ENCODE data around the gene ACSF3.
"Not testable (repeated sequence)": the region's sequence is repeated elsewhere in the genome, so short reads cannot be mapped to it uniquely, and the experiment has no call there.

The ACSF3 gene

GRCh38 chr16:89161763-89162713 lies 68.4 kb downstream of the ACSF3 start:
- no peak for DNase-seq
- no peak overlapping the region for H3K4me3 Mint-ChIP-seq
- peaks cover 0 to 12% of the 10 kb centered on the region in 2 donors for H3K27me3 Mint-ChIP-seq
- peaks cover 8% of the 10 kb centered on the region for H3K36me3 Mint-ChIP-seq (ENCODE audit: insufficient read depth)
- ATAC-seq (replicated peaks), result no peak
- H3K27ac Mint-ChIP-seq, result peak overlapping the region in 1 of 2 donors; percentile 41
- H3K9me3 Mint-ChIP-seq, result no peaks in the 10 kb centered on the region
- H3K4me1 Mint-ChIP-seq (ENCODE audit: low read depth in 2 of 2), result peaks cover 0 to 3% of the 10 kb centered on the region in 2 donors

- DNase-seq, result no peak
- Mint-ChIP-seq H3K27ac (no peak overlapping the region), H3K4me1 (ENCODE audit: low read depth in 2 of 2) (peaks cover 0 to 3% of the 10 kb centered on the region in 2 donors), H3K9me3 (no peaks in the 10 kb centered on the region), H3K27me3 (peaks cover 4 to 17% of the 10 kb centered on the region in 2 donors), H3K4me3 (no peak overlapping the region), H3K36me3 (ENCODE audit: insufficient read depth) (peaks cover 8% of the 10 kb centered on the region)
- ATAC-seq (replicated peaks), result no peak
These were observed 69.6 kb downstream of the ACSF3 start for GRCh38 chr16:89163297-89163696.

GRCh38 chr16:89164436-89164835 lies 70.8 kb downstream of the ACSF3 start:
- ATAC-seq (replicated peaks) (no peak), DNase-seq (no peak)
- H3K27me3 Mint-ChIP-seq, result peaks cover 4 to 26% of the 10 kb centered on the region in 2 donors
- H3K27ac Mint-ChIP-seq, result no peak overlapping the region
- peaks cover 12% of the 10 kb centered on the region for H3K36me3 Mint-ChIP-seq (ENCODE audit: insufficient read depth)
- H3K9me3 Mint-ChIP-seq, result no peaks in the 10 kb centered on the region
- H3K4me3 Mint-ChIP-seq, result no peak overlapping the region
- H3K4me1 Mint-ChIP-seq (ENCODE audit: low read depth in 2 of 2), result peaks cover 0 to 3% of the 10 kb centered on the region in 2 donors

GRCh38 chr16:89164847-89165680 lies 71.4 kb downstream of the ACSF3 start:
- H3K4me3 Mint-ChIP-seq, result no peak overlapping the region
- peaks cover 0 to 3% of the 10 kb centered on the region in 2 donors for H3K4me1 Mint-ChIP-seq (ENCODE audit: low read depth in 2 of 2)

GRCh38 chr16:89165681-89165979 lies 72.0 kb downstream of the ACSF3 start:
- not testable (repeated sequence) for H3K9me3 Mint-ChIP-seq; H3K4me3 Mint-ChIP-seq; H3K4me1 Mint-ChIP-seq (ENCODE audit: low read depth in 2 of 2); ATAC-seq (replicated peaks); DNase-seq; H3K27ac Mint-ChIP-seq
- Mint-ChIP-seq H3K36me3 (ENCODE audit: insufficient read depth) (peaks cover 12% of the 10 kb centered on the region), H3K27me3 (peaks cover 4 to 26% of the 10 kb centered on the region in 2 donors)

More at GRCh38 chr16:89164847-89165680, 71.4 kb downstream of the ACSF3 start:
- DNase-seq, result no peak
- no peaks in the 10 kb centered on the region for H3K9me3 Mint-ChIP-seq
- peaks cover 4 to 26% of the 10 kb centered on the region in 2 donors for H3K27me3 Mint-ChIP-seq
- ATAC-seq (replicated peaks), result no peak
- no peak overlapping the region for H3K27ac Mint-ChIP-seq
- peaks cover 12% of the 10 kb centered on the region for H3K36me3 Mint-ChIP-seq (ENCODE audit: insufficient read depth)

GRCh38 chr16:89166696-89167424 lies 73.2 kb downstream of the ACSF3 start:
- H3K4me1 Mint-ChIP-seq (ENCODE audit: low read depth in 2 of 2), result peaks cover 7 to 11% of the 10 kb centered on the region in 2 donors
- no peak for DNase-seq
- H3K4me3 Mint-ChIP-seq, result no peak overlapping the region
- H3K27ac Mint-ChIP-seq, result peak overlapping the region in 1 of 2 donors; percentile 64
- no peaks in the 10 kb centered on the region for H3K9me3 Mint-ChIP-seq
- peaks cover 14% of the 10 kb centered on the region for H3K36me3 Mint-ChIP-seq (ENCODE audit: insufficient read depth)
- H3K27me3 Mint-ChIP-seq, result peaks cover 4 to 26% of the 10 kb centered on the region in 2 donors
- ATAC-seq (replicated peaks), result no peak

- H3K9me3 Mint-ChIP-seq, result no peaks in the 10 kb centered on the region
- H3K36me3 Mint-ChIP-seq (ENCODE audit: insufficient read depth), result peaks cover 11% of the 10 kb centered on the region
- DNase-seq (peak; percentile 76 to 82 (median 81)), ATAC-seq (replicated peaks) (peak; percentile 23)
- H3K27ac Mint-ChIP-seq, result no peak overlapping the region
- peaks cover 7 to 8% of the 10 kb centered on the region in 2 donors for H3K4me1 Mint-ChIP-seq (ENCODE audit: low read depth in 2 of 2)
- peaks cover 4 to 26% of the 10 kb centered on the region in 2 donors for H3K27me3 Mint-ChIP-seq
- H3K4me3 Mint-ChIP-seq, result no peak overlapping the region
These were observed 73.8 kb downstream of the ACSF3 start for GRCh38 chr16:89167425-89167941.

GRCh38 chr16:89168381-89169189 lies 74.9 kb downstream of the ACSF3 start:
- H3K9me3 Mint-ChIP-seq, result no peaks in the 10 kb centered on the region
- no peak overlapping the region for H3K4me3 Mint-ChIP-seq
- DNase-seq, result no peak
- H3K27ac Mint-ChIP-seq, result no peak overlapping the region
- peaks cover 10% of the 10 kb centered on the region for H3K36me3 Mint-ChIP-seq (ENCODE audit: insufficient read depth)
- ATAC-seq (replicated peaks), result no peak
- peaks cover 7 to 8% of the 10 kb centered on the region in 2 donors for H3K4me1 Mint-ChIP-seq (ENCODE audit: low read depth in 2 of 2)
- peaks cover 4 to 26% of the 10 kb centered on the region in 2 donors for H3K27me3 Mint-ChIP-seq

- H3K27ac Mint-ChIP-seq, result no peak overlapping the region
- ATAC-seq (replicated peaks) (no peak), DNase-seq (no peak)
- peaks cover 10% of the 10 kb centered on the region for H3K36me3 Mint-ChIP-seq (ENCODE audit: insufficient read depth)
- H3K9me3 Mint-ChIP-seq, result no peaks in the 10 kb centered on the region
- H3K4me3 Mint-ChIP-seq, result no peak overlapping the region
- peaks cover 7 to 8% of the 10 kb centered on the region in 2 donors for H3K4me1 Mint-ChIP-seq (ENCODE audit: low read depth in 2 of 2)
- H3K27me3 Mint-ChIP-seq, result peaks cover 4 to 26% of the 10 kb centered on the region in 2 donors
These were observed 76.1 kb downstream of the ACSF3 start for GRCh38 chr16:89169778-89170177.

GRCh38 chr16:89170346-89171215 lies 76.9 kb downstream of the ACSF3 start:
- H3K36me3 Mint-ChIP-seq (ENCODE audit: insufficient read depth), result peaks cover 10% of the 10 kb centered on the region
- ATAC-seq (replicated peaks) (no peak), DNase-seq (peak in 1 of 3 experiments; percentile 21)
- H3K9me3 Mint-ChIP-seq, result no peaks in the 10 kb centered on the region
- H3K4me3 Mint-ChIP-seq, result peak overlapping the region; percentile 73 to 86
- peaks cover 7 to 8% of the 10 kb centered on the region in 2 donors for H3K4me1 Mint-ChIP-seq (ENCODE audit: low read depth in 2 of 2)
- no peak overlapping the region for H3K27ac Mint-ChIP-seq
- peaks cover 4 to 26% of the 10 kb centered on the region in 2 donors for H3K27me3 Mint-ChIP-seq

GRCh38 chr16:89171216-89172170 lies 77.8 kb downstream of the ACSF3 start, which contains the start of gene CDH15:
Gene CDH15, plus strand, starts transcription at chr16:89171748. Its CDS starts 84 bp downstream, at chr16:89171832.
- ATAC-seq (replicated peaks), result peak; percentile 93
- Mint-ChIP-seq H3K9me3 (no peaks in the 10 kb centered on the region), H3K27me3 (peaks cover 4 to 19% of the 10 kb centered on the region in 2 donors), H3K4me1 (ENCODE audit: low read depth in 2 of 2) (peaks cover 7 to 8% of the 10 kb centered on the region in 2 donors), H3K36me3 (ENCODE audit: insufficient read depth) (peaks cover 6% of the 10 kb centered on the region), H3K4me3 (peak within 1 kb of the TSS; percentile 73 to 86), H3K27ac (no peak within 1 kb of the TSS)
- peak; percentile 75 to 86 (median 85) for DNase-seq
